Upper lobe of left lung (tissue), 6 donors: ENCODE results near the gene CCKAR. TPM values are rescaled to one million over a fixed set of nuclear protein-coding genes. Genes with fewer than 3 reads are reported as not detected.

ENCODE experiments used
- ATAC-seq, 2 donors: fragments of 200-7000 bp; cut with Tn5 transposase; one replicate each; pipeline ENCODE4 v1.9.1; 2022; ENCODE audit warnings: mild to moderate bottlenecking in 2 of 2, moderate library complexity in 2 of 2; ENCODE audit not compliant: low FRiP score in 2 of 2
- DNase-seq, 2 donors: peaks; one replicate each; pipeline ENCODE4 v3.0.0-alpha.2; 2019 to 2020
- H3K27ac ChIP-seq, 4 donors: fragments of 200-600 bp; sonication (generic); one replicate each; pipeline ENCODE4 v1.5.1; 2016 to 2019
- H3K27me3 ChIP-seq, 4 donors: fragments of 200-600 bp; sonication (generic); one replicate each; pipeline ENCODE4 v1.5.1; 2017 to 2019
- H3K36me3 ChIP-seq, 4 donors: fragments of 200-600 bp; sonication (generic); one replicate each; pipeline ENCODE4 v1.5.1; 2016 to 2019
- H3K4me1 ChIP-seq, 4 donors: fragments of 200-600 bp; sonication (generic); one replicate each; pipeline ENCODE4 v1.5.1; 2018 to 2019
- H3K4me3 ChIP-seq, 4 donors: fragments of 200-600 bp; sonication (generic); one replicate each; pipeline ENCODE4 v1.5.1; 2017 to 2019; ENCODE audit warnings: mild to moderate bottlenecking in 2 of 4, moderate library complexity in 1 of 4
- H3K9me3 ChIP-seq, 4 donors: fragments of 200-600 bp; sonication (generic); one replicate each; pipeline ENCODE4 v1.5.1; 2018 to 2019
- CTCF ChIP-seq, 6 experiments: fragments of 450-650 bp in 4 of 6; fragments of 200-600 bp in 2 of 6; sonication (generic) in 2 of 6; IDR thresholded peaks; one replicate each; pipeline ENCODE4 v1.5.1; 2016 to 2019; ENCODE audit warnings: antibody characterized with exemption in 6 of 6
- EP300 ChIP-seq, 4 donors: sonication (generic); formaldehyde crosslinking; IDR thresholded peaks; one replicate each; pipeline ENCODE4 v1.5.1; 2017; ENCODE audit warnings: antibody characterized with exemption in 4 of 4, control low read depth in 2 of 4
- POLR2A ChIP-seq, 4 donors: fragments of 450-650 bp; IDR thresholded peaks; one replicate each; pipeline ENCODE4 v1.5.1; 2016 to 2017; ENCODE audit warnings: antibody characterized with exemption in 4 of 4, mild to moderate bottlenecking in 2 of 4
- POLR2AphosphoS5 ChIP-seq, 2 donors: sonication (generic); formaldehyde crosslinking; IDR thresholded peaks; one replicate each; pipeline ENCODE4 v1.5.1; 2017; ENCODE audit warnings: antibody characterized with exemption in 2 of 2
- WGBS, 2 donors: methylation state at CpG; one replicate each; pipeline ENCODE4 v1.1.5; 2017 to 2018; 5-methylcytosine and 5-hydroxymethylcytosine counted together
- total RNA-seq, 6 donors: library from RNA; depleted of rRNA in 4 of 6; stranded (reverse); fragments of >200 nt in 4 of 6; gene quantifications; one replicate each; pipeline versions ENCODE4 v1.1.0 to v1.2.1, GENCODE V29; 2016 to 2021
- donor health status: DM: no; HTN: no; CAD: no; lungs with moderate emphysema.
- donor health status: DM: no; HTN: yes; CAD: no; lungs with severe emphysema.

The CCKAR gene
- total RNA-seq, 6 donors from 2014 or later, result not detected

DNA sequence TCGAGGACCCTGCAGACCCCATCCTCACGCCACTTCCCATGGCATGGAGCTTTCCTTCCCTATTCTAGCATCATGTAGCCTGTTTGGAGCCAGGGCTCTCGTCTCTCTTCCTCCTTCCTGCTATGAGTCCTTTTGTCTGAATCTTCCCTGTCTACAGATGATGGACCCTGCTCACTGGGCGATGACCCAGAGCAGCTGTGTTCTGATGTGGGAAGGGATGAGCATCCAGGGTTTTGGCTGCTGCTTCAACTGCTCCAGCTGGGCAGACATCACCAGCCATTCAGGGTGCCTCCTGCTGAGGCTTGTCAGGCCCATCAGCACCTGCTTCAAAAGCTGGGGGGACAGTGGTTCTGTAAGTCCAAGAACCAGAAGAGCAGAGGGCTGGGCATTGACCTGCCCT lies 3.2 kb upstream of the CCKAR start:
- H3K27ac ChIP-seq, result no peak overlapping the region
- no peaks in the 10 kb centered on the region for H3K4me1 ChIP-seq
- TF ChIP-seq CTCF (IDR thresholded peaks at IDR 0.05) (no peak), POLR2AphosphoS5 (IDR thresholded peaks at IDR 0.05) (no peak)
- H3K36me3 ChIP-seq, result no peaks in the 10 kb centered on the region
- 91 to 92% methylated on average over 4 of the region's 4 CpGs for WGBS, 2 donors
- H3K4me3 ChIP-seq, result no peak overlapping the region
- no peaks in the 10 kb centered on the region for H3K9me3 ChIP-seq
- ATAC-seq, result no peak
- no peak for DNase-seq
- no peaks in the 10 kb centered on the region for H3K27me3 ChIP-seq

DNA sequence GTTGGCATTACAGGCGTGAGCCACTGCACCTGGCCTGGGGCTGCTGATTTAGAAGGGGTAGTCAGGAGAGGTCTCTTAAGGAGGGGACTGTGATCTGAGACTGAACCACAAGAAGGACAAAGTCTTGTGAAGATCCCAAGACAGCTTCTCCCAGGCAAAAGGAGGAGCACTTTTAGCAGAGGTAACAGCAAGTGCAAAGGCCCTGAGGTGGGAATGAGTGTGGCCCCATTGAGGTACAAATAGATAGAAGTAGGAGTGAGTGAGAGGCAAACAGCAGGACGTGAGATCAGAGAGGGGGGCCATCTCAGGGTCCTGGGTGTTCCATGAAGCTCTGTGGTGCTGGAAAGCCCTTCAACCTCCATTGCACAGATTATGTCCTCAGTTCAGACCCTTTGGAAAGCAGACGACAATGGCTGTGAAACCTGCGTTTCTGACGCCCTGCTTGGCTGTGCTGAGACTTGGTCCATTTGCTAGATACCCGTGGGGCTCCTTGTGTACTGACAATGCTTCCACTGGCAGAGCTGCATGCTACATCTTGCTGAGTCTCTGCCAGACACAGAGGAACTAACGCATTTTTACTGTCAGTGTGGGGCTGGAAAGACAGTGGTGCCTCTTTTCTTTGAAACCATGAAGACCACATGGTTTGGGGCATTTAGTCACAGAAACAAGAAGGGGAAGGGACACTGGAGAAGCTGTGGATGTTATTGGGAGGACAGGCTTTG lies 1.3 kb upstream of the CCKAR start:
- DNase-seq (no peak), ATAC-seq (no peak)
- Histone ChIP-seq H3K4me1 (no peaks in the 10 kb centered on the region), H3K9me3 (no peaks in the 10 kb centered on the region), H3K27me3 (no peaks in the 10 kb centered on the region), H3K4me3 (no peak overlapping the region), H3K27ac (no peak overlapping the region), H3K36me3 (no peaks in the 10 kb centered on the region)
- 87 to 89% methylated on average over 6 to 7 of the region's 7 CpGs for WGBS, 2 donors
- no peak for TF ChIP-seq CTCF (IDR thresholded peaks at IDR 0.05)
- no peak for TF ChIP-seq POLR2AphosphoS5 (IDR thresholded peaks at IDR 0.05)
- no peak for TF ChIP-seq EP300 (IDR thresholded peaks at IDR 0.05)
- TF ChIP-seq POLR2A (IDR thresholded peaks at IDR 0.05), result no peak

GRCh38 chr4:26490960-26491284 lies 638 bp upstream of the CCKAR start:
- no peak for ATAC-seq
- 80 to 90% methylated on average over 4 of the region's 4 CpGs for WGBS, 2 donors
- Histone ChIP-seq H3K4me1 (no peaks in the 10 kb centered on the region), H3K27me3 (no peaks in the 10 kb centered on the region), H3K27ac (no peak overlapping the region), H3K4me3 (no peak overlapping the region), H3K36me3 (no peaks in the 10 kb centered on the region), H3K9me3 (no peaks in the 10 kb centered on the region)
- TF ChIP-seq EP300 (IDR thresholded peaks at IDR 0.05) (no peak), POLR2A (IDR thresholded peaks at IDR 0.05) (no peak), CTCF (IDR thresholded peaks at IDR 0.05) (no peak), POLR2AphosphoS5 (IDR thresholded peaks at IDR 0.05) (no peak)
- DNase-seq, result no peak

DNA sequence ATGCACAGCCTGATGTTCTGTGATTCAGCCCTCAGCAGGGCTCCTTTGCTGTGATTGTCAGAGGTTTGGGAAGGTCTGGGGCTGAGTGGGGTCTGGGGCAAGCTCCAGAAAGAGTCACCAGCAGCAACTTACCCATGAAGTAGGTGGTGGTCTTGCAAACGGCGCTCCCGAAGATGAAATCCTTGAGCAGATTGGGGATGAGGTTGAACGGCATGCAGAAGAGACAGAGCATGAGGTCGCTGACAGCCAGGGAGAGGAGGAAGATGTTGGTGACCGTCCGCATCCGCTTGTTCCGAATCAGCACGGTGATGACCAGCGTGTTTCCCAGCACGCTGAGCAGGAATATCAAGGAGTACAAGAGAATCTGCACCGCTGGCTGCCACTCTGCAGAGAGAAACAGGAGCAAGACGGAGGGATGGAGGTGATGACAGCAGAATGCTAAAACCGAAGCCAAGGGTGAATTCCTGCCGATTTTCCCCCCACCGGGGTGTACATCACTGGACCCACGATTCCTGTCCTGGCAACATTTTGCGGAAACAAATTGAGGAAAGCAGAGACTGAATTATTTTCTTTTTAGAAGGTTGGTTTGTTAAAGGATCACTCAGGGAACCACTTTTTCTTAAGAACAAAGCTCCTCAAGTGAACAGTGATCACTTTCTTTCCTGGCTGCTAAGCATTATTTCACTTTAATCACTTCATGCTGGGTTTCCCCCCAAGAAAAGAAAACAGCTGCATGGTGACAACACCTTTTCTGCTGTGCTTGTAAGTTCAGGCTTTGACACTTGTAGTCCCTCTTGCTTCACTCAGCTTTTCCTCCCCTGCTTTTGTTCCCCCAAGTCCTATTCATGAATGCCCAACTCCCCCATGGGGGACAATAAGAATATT lies 941 bp downstream of the CCKAR start:
- Histone ChIP-seq H3K27me3 (no peaks in the 10 kb centered on the region), H3K4me1 (no peaks in the 10 kb centered on the region), H3K4me3 (no peak overlapping the region), H3K36me3 (no peaks in the 10 kb centered on the region), H3K27ac (no peak overlapping the region), H3K9me3 (no peaks in the 10 kb centered on the region)
- DNase-seq (no peak), ATAC-seq (no peak)
- 83 to 85% methylated on average over 19 of the region's 19 CpGs for WGBS, 2 donors
- TF ChIP-seq EP300 (IDR thresholded peaks at IDR 0.05), result no peak
- no peak for TF ChIP-seq CTCF (IDR thresholded peaks at IDR 0.05)
- no peak for TF ChIP-seq POLR2AphosphoS5 (IDR thresholded peaks at IDR 0.05)
